ENCODE data around the gene GABRD.
A peak's percentile ranks its signal among the peaks of the same experiment; 100 is the strongest.

The GABRD gene

DNA sequence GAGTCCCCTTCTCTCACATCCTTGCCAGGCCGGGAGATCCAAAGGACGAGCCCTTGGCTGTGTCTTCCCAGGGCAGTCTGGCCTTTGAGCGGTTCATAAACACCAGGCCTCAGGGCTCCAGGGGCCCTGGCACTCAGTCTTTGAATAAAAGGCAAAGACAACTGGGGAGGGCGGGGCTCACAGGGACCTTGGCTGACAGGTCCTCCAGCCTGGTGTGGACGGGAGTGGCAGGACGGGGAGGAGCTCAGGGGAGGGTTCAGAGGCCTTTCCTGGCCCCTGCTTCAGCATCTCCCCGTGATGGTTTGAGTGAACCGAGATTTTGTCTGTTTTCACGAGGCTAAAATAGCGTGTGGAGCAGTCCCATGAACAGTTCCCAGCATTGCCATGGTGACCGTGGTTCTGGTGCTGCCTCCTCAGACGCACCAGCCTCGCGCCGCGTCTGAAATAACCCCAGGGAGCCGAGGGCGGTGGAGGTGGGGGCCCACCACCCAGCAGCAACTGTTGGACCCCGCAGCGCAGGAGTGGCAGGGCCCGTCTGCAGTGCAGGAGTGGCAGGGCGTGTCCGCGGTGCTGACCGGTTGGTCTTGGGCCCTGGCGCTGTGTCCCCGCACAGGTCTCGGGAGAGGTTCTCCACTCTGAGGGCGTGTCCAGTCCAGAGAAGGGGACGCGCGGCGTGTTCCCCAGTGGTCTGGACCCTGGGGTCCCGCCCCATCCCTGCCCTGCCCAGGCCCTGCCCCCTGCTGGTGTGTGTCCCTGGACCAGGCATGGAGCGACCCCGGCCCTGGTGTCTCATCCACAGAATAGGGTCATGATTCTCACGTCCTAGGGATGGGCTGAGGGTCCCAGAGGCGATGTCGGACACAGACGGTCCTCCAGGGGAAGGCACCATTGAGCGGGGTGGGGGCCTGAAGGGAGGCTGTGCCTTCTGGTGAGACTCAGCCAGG, 24.0 kb downstream of the GABRD start:
- no peak for DNase-seq

DNA sequence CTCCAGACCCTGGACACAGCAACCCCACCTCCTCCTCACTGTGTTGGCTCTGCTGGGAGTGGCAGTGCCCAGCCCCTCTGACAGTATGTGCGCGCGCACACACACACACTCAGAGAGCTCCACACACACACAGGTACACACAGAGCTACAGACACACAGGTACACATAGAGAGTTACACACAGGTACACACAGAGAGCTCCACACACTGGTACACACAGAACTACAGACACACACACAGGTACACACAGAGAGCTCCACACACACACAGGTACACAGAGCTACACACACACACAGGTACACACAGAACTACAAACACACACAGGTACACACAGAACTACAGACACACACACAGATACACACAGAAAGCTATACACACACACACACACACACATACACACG, 24.7 kb downstream of the GABRD start:
- no peak for DNase-seq

DNA sequence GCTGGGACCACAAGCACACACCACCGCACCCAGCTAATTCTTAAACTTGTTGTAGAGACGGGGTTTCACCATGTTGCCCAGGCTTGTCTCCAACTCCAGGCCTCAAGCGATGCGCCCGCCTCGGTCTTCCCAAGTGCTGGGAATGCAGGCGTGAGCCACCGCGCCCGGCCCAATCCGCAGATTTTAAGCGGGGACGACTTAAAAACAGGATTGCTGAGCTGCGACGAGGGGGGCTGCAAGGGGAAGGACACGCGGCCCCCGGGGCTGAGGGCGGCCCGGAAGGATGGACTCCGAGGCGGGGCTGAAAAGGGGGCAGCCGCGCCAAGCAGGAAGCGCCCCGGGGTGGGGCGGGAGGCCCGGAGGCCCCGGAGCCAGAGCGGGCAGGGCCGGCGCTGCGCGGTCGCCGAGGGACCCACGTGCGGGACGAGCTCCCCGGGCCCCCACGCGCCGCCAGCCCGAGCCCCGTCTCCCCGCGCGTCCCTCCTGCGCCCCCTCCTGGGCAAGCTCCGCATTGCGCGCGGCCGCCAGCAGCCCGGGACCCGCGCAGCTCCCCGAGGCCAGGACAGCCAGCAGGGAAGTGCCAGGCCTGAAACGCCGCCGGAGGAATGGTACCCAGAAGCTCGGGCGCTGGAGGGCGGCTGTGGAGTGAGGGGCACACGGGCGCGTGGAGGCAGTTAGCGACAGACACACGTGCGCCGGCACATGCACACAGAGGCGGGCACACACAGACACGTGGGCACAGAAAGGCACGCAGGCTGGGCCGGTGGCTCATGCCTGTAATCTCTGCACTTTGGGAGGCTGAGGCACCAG, 25.6 kb downstream of the GABRD start:
- peak; percentile 8 for DNase-seq

DNA sequence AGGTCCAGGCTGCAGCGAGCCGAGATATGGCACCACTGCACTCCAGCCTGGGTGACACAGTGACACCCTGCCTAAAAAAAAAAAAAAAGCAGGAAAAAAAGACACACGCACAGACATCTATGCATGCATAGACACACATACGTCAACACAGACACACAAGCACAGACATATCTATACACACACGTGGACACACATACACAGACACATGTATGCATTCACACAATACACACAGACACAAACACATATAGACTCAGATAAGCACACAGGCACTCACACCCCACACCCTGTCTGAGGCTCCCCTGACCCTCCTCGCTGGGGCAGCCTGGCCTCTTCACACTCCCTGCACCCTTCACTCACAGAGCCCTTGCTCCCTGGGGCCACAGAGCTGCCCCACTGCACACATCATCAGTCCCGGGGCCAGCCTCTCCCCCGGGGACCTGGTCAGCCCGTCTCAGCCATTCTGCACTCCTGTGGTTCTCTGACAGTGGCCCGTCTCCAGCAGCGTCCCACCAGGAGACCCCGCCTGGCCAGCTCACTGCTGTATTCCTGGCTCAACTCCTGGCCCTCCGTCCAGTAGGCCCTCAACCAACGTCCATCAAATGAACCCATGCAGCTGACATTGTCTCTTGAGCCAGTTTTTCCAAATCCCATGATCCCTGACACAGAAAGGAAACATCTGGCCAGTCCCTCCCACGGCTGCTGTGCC, 26.5 kb downstream of the GABRD start:
- no peak for DNase-seq

DNA sequence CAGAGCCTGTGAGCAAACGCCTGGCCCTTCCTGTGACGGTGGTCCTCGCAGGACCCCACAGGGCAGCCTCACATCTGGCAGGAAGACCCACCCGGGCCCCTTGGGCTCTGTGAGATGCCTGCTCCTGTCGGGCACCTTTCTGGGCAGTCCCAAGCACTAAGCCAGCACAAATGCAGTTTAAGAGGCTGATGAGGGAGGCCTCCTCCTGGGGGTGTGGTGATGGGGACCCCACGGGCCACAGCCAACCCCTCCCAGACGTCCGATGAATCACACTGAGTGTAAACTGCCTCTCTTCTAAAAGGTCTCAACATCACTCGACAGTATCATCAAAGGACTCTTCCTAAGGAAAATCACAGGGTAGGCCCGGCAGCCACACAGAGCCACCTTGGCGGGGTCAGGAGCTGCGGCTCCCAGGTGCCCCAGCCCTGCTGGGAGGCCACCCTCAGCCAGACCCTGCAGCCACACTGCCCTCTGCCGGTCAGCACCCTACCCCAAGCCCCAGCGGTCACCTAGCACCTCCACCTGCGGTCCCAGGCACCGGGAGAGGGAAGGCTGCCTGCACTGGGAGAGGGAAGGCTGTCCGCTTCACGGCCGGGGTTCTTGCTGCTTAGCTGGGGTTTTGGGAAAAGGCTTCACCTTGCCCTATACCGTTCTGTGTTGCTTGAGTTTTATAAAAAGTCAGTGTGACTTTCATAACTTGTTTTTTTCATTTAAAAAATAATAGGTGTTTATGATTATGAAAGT, 27.2 kb downstream of the GABRD start:
- no peak for DNase-seq

DNA sequence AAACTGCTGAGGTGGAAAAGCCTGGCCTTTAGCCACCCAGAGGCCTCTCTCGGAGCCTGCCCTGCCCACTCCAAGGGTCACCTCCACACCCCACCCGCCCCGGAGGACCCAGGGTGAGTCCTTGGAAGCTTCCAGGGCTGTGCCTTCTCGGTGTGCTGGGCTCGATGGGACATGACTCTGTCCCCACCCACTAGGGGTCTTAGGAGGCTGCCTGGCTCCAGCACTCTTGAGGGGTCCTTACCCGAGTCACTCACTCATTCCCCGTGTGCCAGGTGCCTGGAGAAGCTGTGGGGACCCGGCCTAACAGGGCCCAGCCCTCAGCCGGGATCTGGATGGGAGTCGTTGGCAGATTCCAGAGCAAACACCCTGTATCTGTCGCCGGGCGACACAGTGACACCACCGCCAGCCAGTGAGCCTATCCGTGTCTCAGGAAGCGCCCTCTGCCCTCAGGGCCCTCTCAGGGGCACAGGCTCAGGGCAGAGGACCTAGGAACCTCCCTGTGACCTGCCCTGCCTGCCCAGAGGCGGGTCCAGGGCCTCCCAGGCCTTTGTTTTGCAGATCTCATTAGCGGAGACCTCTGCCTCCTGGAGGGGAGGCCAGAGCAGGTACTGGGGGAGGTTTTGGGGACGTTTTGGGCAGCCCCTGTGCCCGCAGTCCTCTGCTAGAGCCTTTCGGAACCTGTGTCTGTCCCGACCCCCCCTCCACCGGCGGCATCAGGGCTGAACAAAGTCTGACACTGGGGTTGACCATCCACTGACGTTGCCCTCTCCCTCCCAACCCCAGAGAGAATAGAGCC, 28.0 kb downstream of the GABRD start:
- no peak for DNase-seq

DNA sequence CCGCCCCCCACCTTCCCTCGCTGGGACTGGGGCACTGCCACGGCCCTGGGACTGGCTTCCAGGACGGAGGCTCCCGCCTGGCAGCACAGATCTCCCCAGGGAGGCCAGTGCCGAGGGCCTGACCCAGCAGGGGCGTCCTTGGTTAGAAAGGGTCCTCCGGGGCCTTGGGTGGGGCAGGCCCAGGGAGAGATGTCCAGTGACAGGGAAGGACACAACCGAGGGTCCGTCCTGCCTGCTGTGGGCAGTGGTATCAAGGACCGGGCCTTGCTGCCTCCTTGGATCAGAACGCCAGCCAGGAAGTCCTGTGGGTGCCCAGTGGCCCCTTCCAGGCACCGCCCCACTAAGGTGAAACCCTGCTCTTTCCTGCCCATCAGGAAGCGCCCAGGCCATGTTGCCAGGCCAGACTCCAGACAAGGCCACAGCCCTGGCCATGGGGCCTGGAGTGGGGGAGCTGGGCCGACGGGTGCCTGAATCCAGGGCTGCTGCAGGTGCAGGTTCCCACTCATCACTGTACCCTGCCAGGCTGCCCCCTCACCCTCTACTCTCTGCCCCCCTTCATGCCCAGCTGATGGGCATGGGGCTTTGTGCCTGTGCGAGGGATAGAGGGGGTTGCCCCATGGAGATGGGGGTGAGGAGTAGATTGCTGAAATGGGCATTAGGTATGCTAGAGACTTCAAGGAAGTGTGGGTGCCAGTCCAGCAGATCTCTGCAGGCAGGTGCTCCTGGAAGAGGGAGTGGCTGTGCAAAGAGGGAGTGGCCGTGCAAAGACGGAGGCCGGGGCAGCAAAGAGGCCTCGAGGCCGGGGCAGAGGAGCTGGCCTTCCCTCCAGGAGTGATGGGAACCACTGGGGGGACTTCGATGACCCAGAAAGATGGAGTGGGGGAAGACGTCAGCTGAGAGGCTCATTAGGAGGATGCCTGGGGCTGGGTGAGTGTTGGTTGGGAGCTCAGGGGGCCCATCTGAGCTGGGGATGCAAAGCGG, 28.9 kb downstream of the GABRD start:
- no peak for DNase-seq

DNA sequence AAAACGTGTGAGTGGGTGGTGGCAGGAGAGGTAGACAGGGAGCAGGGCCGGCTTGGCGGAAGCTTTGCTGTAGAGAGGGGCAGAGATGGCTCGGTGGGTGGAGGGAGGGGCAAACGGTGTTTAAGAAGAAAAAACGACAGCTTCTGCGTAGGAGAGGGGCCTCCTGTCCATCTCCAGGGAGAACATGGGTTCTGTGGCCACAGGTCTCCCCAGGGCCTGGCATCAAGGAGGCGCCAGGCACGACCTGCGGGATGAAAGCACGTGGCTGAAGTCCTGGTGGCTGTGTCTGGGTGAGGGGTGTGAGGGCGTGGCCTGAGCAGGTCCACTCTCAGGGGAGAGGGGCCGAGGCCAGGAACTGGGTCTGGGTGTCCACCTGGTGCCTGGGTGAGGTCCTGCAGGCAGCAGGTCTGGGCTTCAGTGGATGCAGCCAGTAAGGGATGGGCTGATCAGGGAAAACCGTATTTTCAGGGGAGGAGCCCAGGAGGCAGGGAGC, 30.1 kb downstream of the GABRD start:
- no peak for DNase-seq

DNA sequence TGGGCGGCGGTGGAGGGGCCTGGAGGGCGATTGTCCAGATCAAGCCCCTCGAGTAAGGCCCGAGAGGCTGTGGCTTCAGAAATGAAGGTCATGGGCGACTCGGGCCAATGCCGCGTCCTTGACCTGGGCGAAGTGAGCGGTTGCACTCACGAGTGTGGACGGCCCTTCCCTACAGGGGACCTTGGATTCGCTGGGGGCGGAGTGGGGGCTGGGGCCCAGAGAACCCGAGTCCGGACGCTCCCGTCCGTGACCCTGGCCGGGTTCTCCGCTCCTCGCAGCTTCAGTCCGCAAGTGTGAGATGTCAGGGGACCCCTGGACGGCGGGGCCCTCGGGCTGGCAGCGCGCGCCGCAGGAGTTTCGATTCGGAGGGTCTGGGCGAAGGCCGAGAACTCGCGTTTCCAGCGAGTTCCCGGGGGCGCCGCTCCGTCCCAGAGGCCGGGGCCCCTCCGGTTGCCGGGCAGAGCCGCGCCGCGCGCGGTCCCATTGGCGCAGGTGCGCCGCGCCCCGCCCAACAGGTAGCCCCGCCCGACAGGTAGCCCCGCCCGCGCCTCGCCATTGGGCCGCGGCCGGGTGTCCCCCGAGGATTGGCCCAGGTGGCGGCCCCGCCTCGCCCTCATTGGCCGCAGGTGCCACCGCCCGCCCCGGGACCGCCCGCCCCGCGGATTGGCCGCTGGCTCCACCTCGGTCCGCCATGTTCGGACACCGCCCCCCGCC, 30.7 kb downstream of the GABRD start, which contains the start of gene PRKCZ:
PRKCZ (plus strand) TSS at position 694 of the 714 bp plus-strand sequence. CDS start 220 bp downstream, outside the sequence.
- DNase-seq, result peak; percentile 20

DNA sequence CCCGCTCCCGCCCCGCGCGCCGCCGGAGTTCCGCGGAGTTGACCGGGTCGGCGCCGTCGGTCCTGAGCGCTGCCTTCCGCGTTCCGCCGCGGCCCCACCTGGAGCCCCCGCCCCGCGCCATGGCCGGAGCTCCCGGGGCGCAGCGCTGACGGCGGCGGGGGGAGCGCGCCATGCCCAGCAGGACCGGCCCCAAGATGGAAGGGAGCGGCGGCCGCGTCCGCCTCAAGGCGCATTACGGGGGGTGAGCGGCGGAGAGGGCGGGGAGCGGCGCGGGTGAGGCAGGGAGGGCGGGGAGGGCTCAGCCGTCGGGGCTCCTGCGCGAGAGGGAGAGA, 31.3 kb downstream of the GABRD start:
- no peak for DNase-seq

DNA sequence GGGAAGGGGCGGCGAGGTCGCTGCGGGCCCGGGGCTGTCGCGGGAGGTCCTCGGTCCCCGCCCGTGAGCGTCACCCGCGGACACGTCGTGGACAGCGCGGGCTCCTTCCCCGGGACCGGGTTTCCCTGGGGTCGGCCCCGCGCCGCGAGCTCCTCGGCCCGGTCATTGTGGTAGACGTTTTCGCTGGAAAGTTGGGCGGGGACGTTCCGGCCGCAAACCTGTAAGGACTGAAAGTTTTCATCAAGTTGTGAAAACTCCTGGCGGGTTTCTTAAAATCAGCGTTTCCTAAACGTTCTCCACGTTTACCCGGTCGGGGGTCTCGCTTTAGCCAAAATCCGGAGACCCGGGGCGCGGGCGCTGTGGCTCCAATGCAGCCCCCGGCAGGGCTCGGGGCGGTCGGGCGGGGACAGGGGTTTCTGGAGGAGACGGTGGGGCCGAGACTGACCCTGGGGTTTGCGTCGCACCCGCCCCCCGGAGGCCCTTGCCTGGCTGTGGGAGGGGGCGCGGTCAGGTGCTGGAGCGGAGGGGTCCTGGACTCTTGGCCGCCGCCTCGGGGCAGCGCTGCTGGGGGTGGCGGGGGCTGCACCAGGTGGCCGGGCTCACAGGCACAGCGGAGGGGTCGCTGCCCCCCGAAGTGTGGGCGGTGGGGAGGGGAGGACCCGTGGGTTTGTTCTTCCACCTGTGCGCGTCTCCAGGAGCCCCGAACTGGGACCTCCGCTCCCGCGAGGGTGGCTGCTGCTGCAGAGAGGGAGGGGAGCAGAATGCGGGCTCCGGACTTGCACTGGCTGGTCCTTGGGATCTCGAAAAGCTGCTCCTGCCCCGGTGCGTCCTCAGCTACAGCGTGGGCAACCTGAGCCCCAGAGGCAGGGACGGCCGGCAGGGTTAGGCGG, 31.9 kb downstream of the GABRD start:
- DNase-seq, result no peak

DNA sequence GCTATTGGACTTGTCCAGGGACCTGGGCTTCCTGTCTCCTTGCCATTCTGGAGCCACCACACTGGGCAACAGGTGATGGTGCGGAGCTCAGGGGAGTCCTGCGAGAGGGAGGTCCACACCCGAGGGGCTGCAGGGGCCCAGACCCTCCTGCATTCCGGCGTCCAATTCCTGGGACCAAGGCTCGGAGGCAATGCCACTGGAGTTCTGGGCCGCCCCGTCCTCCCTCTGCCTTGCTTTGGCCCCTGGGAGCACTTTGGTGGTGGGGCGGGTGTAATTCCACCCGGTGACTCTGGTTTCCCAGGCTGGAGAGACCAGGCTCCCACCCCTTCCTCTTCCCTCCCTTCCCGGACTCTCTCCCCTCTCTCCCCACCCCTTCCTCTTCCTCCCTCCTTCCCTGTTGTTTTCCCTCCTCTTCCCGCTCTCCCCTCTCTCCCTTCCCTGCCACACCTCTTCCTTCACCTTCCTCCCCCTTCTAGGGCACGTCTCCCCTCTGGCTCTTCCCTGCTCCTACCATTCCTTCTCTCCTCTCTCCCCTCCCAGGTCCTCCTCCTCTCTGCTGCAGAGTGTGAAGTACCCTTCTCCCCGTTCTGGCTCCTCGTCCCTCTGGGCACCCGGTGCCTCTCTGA, 33.0 kb downstream of the GABRD start:
- no peak for DNase-seq

DNA sequence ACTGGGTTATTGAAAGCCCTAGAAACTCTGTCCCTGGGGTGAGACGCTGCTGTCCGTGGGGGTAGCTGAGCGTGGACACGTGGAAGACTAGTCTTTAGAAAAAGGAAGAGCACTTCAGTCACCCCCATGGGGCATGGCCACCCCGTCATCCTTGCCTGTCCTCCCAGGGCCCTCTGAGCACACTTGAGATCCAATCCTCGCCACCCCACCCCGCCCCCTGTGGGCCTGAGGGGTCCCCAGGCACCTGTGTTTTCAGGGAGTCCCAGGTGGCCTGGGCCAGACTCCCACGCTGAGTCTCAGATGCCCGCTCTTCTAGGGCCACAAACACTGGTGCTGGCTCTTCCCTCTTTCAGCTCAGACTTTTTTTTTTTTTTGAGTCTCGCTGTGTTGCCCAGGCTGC, 33.6 kb downstream of the GABRD start:
- DNase-seq, result no peak

DNA sequence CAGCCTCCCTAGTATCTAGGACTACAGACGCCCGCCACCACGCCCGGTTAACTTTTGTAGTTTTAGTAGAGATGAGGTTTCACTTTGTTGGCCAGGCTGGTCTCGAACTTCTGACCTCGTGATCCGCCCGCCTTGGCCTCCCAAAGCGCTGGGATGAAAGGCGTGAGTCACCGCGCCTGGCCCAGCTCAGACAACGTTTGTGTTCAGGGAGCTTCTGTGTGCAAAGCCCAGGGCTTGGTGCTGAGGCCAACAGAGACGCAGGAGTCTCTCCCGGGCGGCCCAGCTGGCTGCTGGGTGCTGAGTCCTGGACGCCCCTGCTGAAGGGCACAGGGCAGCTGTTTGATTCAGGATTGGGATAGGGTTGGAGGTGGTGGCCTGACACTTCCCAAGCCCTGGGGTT, 34.1 kb downstream of the GABRD start:
- DNase-seq, result no peak

DNA sequence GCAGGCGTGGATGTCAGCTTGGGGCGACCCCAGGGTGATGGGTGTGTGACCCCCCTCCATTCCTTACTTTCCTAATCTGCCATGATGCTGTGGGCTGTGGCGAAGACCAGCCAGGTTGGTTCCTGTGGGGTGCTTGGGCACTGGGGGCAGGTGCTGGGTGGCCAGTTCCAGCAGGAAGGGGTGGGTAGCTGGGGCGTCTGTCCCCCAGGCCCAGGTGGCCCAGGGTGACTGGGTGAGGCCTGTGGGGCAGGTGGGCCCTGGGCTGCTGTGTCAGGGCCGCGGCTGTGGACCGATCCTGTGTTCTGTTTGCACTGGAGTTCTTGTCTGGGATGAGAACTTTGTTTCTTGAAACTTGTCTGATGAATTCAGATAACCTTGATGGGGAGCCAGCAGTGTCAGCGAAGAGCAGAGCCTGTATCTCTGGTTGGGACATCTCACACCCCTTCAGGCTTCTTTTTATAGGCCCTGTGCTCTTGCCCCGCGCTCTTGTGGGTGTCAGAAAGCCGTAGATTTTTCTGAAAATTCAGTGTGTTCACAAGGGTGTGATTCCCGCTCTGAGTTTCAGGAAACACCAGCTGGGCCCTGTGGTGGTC, 34.7 kb downstream of the GABRD start:
- no peak for DNase-seq

DNA sequence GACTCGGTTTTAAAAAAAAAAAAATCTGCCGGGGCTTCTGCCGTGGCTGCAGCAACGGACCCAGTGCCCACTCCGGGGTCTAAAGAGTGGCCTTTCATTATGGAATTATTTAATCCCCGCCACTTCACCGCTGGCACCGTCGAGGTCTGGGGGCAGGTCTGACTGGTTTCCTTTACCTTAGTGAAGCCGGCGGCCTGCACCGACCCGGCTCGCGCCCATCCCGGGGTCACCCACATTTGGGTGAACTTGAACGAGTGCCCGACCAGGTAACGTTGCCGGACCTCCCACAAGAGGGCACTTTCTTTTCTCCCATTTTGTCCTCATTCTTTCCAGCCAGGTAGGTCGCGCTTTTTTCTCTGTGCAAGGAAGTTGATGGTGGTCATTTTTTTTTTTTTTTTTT, 35.4 kb downstream of the GABRD start:
- DNase-seq, result no peak

DNA sequence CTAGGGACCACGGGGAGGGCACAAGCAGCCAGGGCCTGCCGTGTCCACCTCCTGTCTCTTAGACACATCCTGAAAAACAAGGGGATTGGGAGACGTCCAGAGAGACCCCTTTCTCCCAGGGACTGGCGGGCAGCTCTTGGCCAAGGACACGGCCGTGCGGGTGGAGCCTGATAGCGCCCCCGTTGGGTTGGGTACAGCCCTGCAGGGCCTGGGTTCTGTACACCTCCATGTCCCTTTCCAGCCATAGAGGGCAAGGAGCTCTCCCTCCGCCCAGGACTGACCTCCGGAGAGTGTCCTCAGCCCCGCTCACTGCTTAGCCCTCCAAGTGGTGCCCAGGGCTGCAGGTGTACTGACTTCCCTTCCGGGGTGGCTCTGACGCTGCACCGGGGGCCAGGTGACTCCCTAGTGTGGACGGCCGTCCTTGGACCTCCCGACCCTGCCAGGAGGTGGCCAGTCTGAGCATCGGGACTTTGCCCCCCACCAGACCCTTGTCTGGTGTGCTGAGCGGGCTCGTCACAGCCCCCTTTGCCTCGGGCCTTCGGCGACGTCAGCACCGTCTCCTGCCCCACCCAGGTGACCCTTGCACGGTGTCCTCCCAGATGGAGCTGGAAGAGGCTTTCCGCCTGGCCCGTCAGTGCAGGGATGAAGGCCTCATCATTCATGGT, 36.9 kb downstream of the GABRD start:
- DNase-seq, result no peak

Data from NCI-H1694 (cell line).